Frontal cortex (tissue), 4 donors: ENCODE data around the gene PRR7. TPM values are rescaled to one million over a fixed set of nuclear protein-coding genes. Genes with fewer than 3 reads are reported as not detected.
A peak's percentile ranks its signal among the peaks of the same experiment; 100 is the strongest.

Source experiments
- DNase-seq, 2 donors: peaks; one replicate each; pipeline ENCODE4 v3.0.0; 2012; ENCODE audit warnings: low spot score in 2 of 2
- FAIRE-seq: peaks from 2 replicates; lab custom pipeline; 2012; peaks lifted over from hg19 to GRCh38; lab: Jason Lieb, UNC
- total RNA-seq: library from RNA; depleted of rRNA; stranded (reverse); fragments of >200 nt; gene quantifications from one replicate; pipeline ENCODE4 v1.2.3, GENCODE V29; 2014
- donor health status: control.
- donor health status: control.
- donor health status: control.

The PRR7 gene
- total RNA-seq, 1 donor from 2014 or later: 12.2 TPM

- FAIRE-seq: no peak
- DNase-seq: no peak
These were observed 25.4 kb upstream of the PRR7 start for GRCh38 chr5:177421062-177421798.

DNA sequence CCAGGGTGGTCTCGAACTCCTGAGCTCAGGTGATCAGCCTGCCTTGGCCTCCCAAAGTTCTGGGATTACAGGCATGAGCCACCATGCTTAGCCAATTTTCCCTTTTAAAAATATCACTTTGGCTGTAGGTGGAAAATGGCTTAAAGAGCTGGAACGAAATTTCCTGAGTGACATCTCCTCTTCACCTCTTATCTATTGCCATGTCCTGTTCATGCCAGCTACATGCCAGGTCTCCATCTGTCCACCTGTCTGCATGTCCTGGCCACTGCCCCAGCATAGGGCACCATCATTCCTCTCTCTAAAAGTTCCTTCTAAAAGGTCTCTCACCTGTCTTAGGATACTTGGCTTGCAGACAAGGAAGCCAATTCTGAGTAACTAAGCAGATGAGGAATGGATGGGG, 22.9 kb upstream of the PRR7 start:
- FAIRE-seq (no peak), DNase-seq (no peak)

DNA sequence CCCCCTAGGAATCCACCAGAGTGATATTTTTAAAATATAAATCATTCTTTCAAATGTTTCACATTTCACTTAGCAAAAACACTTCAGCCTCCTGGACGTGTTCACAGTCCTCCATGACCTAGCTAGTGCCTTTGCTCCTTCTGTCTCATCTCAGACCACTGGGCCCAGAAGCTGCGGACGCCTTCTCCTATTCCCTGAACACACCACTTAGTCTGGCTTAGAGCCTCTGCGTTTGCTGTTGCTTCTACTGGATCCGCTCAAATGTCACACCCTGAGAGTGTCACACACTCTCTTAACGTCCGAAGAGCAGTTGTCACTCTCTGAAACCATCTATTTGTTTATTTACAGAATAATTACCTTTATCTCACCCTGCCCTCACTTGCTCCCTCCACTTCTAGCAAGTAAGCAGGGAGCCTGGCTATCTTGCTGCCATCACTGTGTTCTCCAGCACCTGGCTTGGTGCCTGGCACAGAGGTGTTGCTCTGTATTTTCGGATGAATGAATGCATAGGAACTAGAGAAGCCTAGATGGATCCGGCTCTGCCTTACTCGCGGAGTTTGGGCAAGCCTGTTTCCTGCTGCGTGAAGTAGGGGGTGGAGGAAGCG, 21.3 kb upstream of the PRR7 start:
- DNase-seq (no peak), FAIRE-seq (no peak)

DNA sequence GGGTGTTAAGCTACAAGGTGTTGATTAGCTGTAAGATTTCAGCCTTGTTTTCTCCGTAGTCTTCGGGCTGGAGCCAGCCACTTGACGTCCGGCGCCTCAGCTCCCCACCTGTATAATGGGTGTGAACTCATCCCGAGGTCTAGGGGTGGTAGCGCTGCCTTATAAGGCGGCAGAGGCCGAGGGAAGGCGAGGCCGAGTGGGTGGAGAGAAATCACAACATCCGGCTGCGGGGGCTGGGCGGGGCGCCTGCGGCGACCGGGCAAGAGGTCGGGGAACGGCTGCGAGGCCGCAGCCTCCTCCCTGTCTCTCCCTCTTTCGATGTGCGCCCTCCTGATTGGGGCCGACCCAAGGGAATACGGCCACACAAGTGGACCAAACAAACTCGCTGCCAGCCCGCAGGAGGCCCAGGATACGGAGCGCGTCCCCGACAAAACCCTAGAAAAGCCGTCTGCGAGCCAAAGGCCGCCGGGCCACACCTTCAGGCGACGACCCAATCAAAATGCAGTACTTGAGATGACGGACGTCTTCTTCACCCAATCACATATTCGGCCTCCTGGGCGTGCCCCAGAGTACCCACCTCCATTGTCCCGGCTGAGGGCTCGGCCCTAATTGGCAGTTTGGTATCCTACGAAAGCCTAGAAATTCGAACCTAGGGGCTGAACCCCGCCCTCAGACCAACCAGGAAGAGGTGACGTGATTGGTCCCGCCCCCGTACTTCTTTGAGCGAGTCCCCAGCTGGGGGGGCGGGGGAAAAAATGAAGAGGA, 20.6 kb upstream of the PRR7 start:
- FAIRE-seq (peak; percentile 98), DNase-seq (peak in 1 of 2 donors; percentile 99)

GRCh38 chr5:177426566-177427210, 19.9 kb upstream of the PRR7 start, which contains the start of gene GRK6:
Gene GRK6 (plus strand): TSS chr5:177426676. CDS start chr5:177426846, 170 bp downstream.
- DNase-seq (peak in 1 of 2 donors; percentile 99), FAIRE-seq (no peak)

GRCh38 chr5:177427211-177427822, 19.3 kb upstream of the PRR7 start:
- DNase-seq (no peak), FAIRE-seq (no peak)

GRCh38 chr5:177427919-177428573, 18.6 kb upstream of the PRR7 start:
- DNase-seq: no peak
- no peak for FAIRE-seq

DNA sequence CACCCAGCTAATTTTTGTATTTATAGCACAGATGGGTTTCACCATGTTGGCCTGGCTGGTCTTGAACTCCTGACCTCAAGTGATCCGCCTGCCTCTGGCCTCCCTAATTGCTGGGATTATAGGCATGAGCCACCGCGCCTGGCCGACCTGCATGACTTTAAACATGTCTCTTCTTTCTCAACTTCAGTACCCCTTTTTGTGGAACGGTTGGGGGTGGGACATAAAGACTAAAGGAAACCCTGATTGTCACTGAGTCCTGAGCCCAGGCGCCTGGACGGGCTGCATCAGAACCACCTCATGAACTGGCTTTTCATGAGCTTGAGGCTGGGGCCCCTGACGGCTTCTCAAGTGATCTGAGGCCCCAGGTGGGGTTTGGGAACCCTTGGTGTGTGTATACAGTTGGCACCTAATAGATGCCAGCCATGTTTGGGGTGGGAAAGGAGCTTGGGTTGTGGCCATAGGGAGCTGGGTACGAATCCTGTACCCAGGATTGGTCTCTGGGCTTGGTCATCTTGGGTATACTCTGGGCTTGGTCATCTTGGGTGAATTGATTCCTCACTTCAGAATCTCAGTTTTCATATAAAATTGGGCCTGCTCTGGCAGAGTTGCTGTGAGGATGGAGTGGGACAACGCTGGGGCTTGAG, 17.9 kb upstream of the PRR7 start:
- DNase-seq (no peak), FAIRE-seq (no peak)

DNA sequence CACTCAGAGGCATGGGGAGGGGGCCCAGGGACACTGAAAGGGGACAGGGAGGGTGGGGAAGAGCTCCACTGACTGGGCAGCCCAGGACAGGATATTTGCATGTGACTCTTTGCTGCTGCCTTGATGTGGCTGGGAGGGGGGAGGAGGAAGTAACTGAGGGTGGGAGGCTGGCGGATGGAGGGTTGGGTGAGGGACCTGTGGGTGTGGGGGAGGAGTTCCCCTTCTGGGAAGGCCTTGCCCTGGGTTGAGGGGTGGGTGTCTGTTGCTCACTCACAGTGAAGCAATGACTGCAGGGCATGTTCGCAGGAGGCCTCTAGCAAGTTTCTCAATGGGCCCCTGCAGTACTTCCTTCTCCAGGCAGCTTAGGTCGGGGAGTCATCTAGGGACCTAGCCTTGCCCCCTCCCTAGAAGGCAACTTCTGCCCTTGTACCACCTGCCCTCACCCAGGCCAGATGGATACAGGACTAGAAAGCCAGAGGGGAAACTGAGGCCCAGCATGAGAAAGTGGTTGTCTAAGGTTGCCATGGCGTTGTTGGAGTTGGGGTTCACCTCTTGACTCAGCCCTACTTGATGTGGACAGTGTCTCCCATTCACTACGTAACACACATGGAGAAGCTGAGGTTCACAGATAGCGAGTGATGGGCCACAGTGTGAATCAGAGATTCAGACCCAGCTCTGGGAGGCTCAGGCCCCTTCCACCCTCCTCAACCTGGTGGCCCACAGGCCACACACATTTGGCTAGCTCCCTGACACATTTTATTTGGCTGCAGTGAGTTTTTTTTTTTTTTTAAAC, 17.2 kb upstream of the PRR7 start:
- no peak for FAIRE-seq
- DNase-seq: no peak

GRCh38 chr5:177430140-177430951, 16.3 kb upstream of the PRR7 start:
- no peak for FAIRE-seq
- no peak for DNase-seq

DNA sequence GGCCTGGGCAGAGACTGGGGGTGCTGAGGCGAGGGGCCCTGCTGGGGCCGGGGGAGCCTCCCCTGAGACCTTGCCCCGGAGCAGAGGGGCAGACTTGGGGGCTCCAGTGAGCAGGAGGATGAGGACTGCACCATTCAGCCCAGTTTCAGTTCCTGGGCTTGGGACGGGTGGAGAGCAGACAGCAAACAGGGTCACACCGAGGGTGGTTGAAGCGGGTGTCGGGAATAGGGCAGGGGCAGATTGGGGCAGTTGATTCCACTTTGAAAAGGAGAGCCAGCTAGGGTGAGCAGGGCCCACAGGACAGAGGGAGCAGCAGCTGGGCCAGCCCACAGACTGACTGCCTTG, 15.7 kb upstream of the PRR7 start:
- FAIRE-seq: no peak
- no peak for DNase-seq

- DNase-seq: no peak
- FAIRE-seq: no peak
These were observed 15.1 kb upstream of the PRR7 start for GRCh38 chr5:177431317-177432142.

- no peak for FAIRE-seq
- no peak for DNase-seq
These were observed 14.3 kb upstream of the PRR7 start for GRCh38 chr5:177432143-177432838.

DNA sequence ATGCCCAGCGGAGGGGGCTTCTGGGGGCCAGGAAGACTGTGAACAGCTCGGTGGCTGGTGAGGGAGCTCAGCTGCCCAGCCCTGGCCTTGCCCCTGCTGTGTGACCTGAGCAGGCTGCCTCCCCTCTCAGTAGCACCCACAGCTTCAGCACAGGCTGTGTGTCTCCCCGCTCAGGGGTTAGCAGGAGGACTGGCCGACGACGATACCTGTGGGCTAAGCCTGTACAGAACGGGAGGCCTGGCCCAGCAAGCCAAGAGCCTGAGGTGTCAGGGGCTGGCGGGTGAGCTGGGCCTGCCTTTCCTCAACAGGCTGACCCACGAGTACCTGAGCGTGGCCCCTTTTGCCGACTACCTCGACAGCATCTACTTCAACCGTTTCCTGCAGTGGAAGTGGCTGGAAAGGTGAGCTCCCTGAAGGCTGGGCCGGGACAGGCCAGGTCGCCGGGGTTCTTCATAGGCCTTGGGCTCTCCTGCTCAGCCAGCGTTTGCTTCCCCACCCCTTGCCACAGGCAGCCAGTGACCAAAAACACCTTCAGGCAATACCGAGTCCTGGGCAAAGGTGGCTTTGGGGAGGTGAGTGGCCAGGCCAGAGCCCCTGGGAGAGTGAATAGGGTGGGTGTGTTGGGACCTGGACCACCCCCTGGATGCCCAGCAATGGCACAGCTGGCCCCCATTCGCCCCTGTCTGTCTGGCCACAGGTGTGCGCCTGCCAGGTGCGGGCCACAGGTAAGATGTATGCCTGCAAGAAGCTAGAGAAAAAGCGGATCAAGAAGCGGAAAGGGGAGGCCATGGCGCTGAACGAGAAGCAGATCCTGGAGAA, 13.6 kb upstream of the PRR7 start:
- FAIRE-seq (no peak), DNase-seq (no peak)

DNA sequence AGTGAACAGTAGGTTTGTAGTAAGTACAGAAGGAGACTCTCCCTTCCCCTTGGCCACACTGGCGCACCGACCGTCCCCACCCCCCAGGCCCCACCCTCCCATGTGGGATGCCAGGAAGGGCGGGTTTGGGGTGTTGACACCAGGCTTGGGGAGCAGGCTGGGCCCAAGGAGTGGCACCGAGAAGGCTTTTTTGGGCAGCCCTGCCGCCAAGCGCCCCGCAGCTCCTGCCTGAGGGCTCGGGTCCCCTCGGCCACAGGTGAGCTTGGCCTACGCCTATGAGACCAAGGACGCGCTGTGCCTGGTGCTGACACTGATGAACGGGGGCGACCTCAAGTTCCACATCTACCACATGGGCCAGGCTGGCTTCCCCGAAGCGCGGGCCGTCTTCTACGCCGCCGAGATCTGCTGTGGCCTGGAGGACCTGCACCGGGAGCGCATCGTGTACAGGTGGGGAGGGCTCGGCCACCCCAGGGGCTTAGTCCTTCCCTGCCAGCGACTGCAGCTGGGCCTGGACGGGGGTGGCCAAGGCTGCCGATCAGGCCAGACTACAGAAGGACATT, 12.9 kb upstream of the PRR7 start:
- DNase-seq (no peak), FAIRE-seq (no peak)
